H1 (cell line): Measurements from ENCODE around the gene RASL10A. TPM values are rescaled to one million over a fixed set of nuclear protein-coding genes. Genes with fewer than 3 reads are reported as not detected.
A peak's percentile ranks its signal among the peaks of the same experiment; 100 is the strongest.

ENCODE experiments used
- ASH2L ChIP-seq: fragments of 200-600, 300-600 bp; sonication (generic); IDR thresholded peaks from one replicate; pipeline ENCODE4 v1.7.1; 2017; ENCODE audit warnings: low read length
- CTCF ChIP-seq, 3 experiments: IDR thresholded peaks; 1 replicate in 2 of 3; 2 replicates in 1 of 3; pipeline versions ENCODE4 v1.5.1 to v1.6.1; 2011; ENCODE audit warnings: low read length in 3 of 3, mild to moderate bottlenecking in 3 of 3, inconsistent platforms in 2 of 3, low read depth in 1 of 3, moderate library complexity in 1 of 3; ENCODE audit not compliant: insufficient read depth in 1 of 3; ENCODE audit errors: control extremely low read depth in 1 of 3
- HDAC2 ChIP-seq, 2 experiments: fragments of 300-600 bp in 1 of 2; sonication (generic) in 1 of 2; IDR thresholded peaks; 2 replicates each; pipeline ENCODE4 v1.6.1; 2011 to 2012; ENCODE audit warnings: low read depth in 2 of 2, low read length in 2 of 2, mild to moderate bottlenecking in 2 of 2, moderate library complexity in 2 of 2, borderline replicate concordance in 1 of 2, inconsistent platforms in 1 of 2
- KDM4A ChIP-seq: IDR thresholded peaks from one replicate; pipeline ENCODE4 v1.7.1; 2012; ENCODE audit warnings: low read depth, mild to moderate bottlenecking, moderate library complexity, low read length, inconsistent platforms; ENCODE audit not compliant: severe bottlenecking
- NRF1 ChIP-seq: IDR thresholded peaks from 2 replicates; pipeline ENCODE4 v1.6.1; 2011; ENCODE audit warnings: mild to moderate bottlenecking, low read depth, low read length, improper control_type of control experiment
- SRF ChIP-seq: IDR thresholded peaks from 2 replicates; pipeline ENCODE4 v1.6.1; 2011; ENCODE audit warnings: mild to moderate bottlenecking, low read depth, low read length, moderate library complexity
- TCF12 ChIP-seq: IDR thresholded peaks from 2 replicates; pipeline ENCODE4 v1.6.1; 2011; ENCODE audit warnings: low read depth, mild to moderate bottlenecking, low read length
- polyA plus RNA-seq, 7 experiments: library from polyadenylated mRNA; depleted of rRNA in 3 of 7; stranded (reverse) in 5 of 7; unstranded in 2 of 7; fragments of >200 nt in 5 of 7; fragments of 200-250 nt in 2 of 7; gene quantifications; 1 replicate in 5 of 7; 2 replicates in 1 of 7; 4 replicates in 1 of 7; pipeline versions ENCODE4 v1.2.1 to v1.2.3, GENCODE V29; 2011 to 2013; ENCODE audit warnings: missing spikeins in 2 of 7, mixed read lengths in 2 of 7
- total RNA-seq: library from RNA; stranded (reverse); fragmentation: NEBNext Ultra II Directional; extraction: Animal tissue kit (Norgen Biotek cat#: 25700); gene quantifications from 2 replicates; pipeline ENCODE4 v1.2.1, GENCODE V29; 2021

The RASL10A gene
- total and polyA plus RNA-seq, 2 of the 8 experiments (the other 6 are each of a cell fraction or from before 2014, with no cell fraction given) = 1.1 to 1.5 TPM

GRCh38 chr22:29306175-29306834, 9.2 kb downstream of the RASL10A start, which contains the start of gene GAS2L1 (continued):
- no peak for TF ChIP-seq SRF
- TF ChIP-seq KDM4A = peak; percentile 40
- peak in 1 of 2 experiments; percentile 44; a peak in 1 of 4 replicates for TF ChIP-seq HDAC2 (IDR thresholded peaks at IDR 0.05; ENCODE audit: borderline replicate concordance in 1 of 2, low read depth in 2 of 2, low read length in 2 of 2)
- TF ChIP-seq CTCF (IDR thresholded peaks at IDR 0.05; ENCODE audit: control extremely low read depth in 1 of 3, insufficient read depth in 1 of 3, low read depth in 1 of 3, low read length in 3 of 3) = peak in 1 of 3 experiments; percentile 3; a peak in 1 of 4 replicates
- TF ChIP-seq TCF12 = 0 out of 2 replicates have a peak, but pooled peaks have one; percentile 29
- TF ChIP-seq NRF1 = no peak
- TF ChIP-seq ASH2L = peak; percentile 50
